ENCODE measurements around the gene CPSF4L. TPM values are rescaled to one million over a fixed set of nuclear protein-coding genes. Genes with fewer than 3 reads are reported as not detected.
A peak's percentile ranks its signal among the peaks of the same experiment; 100 is the strongest.

Gene CPSF4L
- polyA plus RNA-seq, 2 of the 4 experiments (the other 2 are of a cell fraction): 0.13 TPM; not detected in 1

- ATAC-seq: peak; percentile 47 to 65; a peak in 5 of 6 replicates
Observed at GRCh38 chr17:73291260-73291801, 29.7 kb upstream of the CPSF4L start.

GRCh38 chr17:73290399-73291259, 28.9 kb upstream of the CPSF4L start:
- Histone ChIP-seq H3K4me1 (peaks cover 89% of the 10 kb centered on the region), H3K27ac (peak overlapping the region; percentile 82 to 91), H3K4me3 (no peak overlapping the region), H3K9me3 (no peaks in the 10 kb centered on the region), H3K4me2 (peak overlapping the region; percentile 79)
- FAIRE-seq: no peak
- TF ChIP-seq NR3C1 (IDR thresholded peaks at IDR 0.05): no peak
- no peak for TF ChIP-seq MAZ (IDR thresholded peaks at IDR 0.05; ENCODE audit: borderline replicate concordance, low read depth, low read length)
- TF ChIP-seq HES2 (IDR thresholded peaks at IDR 0.05): no peak
- peak in 1 of 2 experiments; percentile 60; a peak in 2 of 4 replicates for TF ChIP-seq CEBPB (IDR thresholded peaks at IDR 0.05)
- 0 out of 2 replicates have a peak, but pooled peaks have one; percentile 46 for TF ChIP-seq POLR2AphosphoS2 (conservative IDR thresholded peaks at IDR 0.05; ENCODE audit: low read length)
- TF ChIP-seq ESRRA (IDR thresholded peaks at IDR 0.05; ENCODE audit: borderline replicate concordance, low read length): no peak
- no peak for TF ChIP-seq TP53 (CRISPR knock-in tag; IDR thresholded peaks at IDR 0.05)
- TF ChIP-seq ZC3H11A (IDR thresholded peaks at IDR 0.05): no peak
- CTCF ChIA-PET: interaction anchor here (1.5 to 5.7 kb wide), 6 partner anchors 9 to 80 kb away, joined by 4 to 71 read pairs (median 12); partner anchors contain the start of gene CDC42EP4
- POLR2A ChIA-PET: interaction anchor here (1.9 kb wide), 1 partner anchor 21 kb away, joined by 13 read pairs; the partner anchor contains the start of gene CDC42EP4
- no peak for DNase-seq (ENCODE audit: low read depth in 1 of 2, low spot score in 1 of 2)
- WGBS (ENCODE audit: missing lambda C conversion rate): 91% methylated on average over 13 of the region's 16 CpGs
- no peak for ATAC-seq

More at GRCh38 chr17:73291260-73291801, 29.7 kb upstream of the CPSF4L start:
- peak; percentile 49; the same call in 1 of the 2 replicates for TF ChIP-seq MAX (IDR thresholded peaks at IDR 0.05)
- no peak for TF ChIP-seq SMC3 (IDR thresholded peaks at IDR 0.05)
- TF ChIP-seq FOSL2 (IDR thresholded peaks at IDR 0.05): no peak
- TF ChIP-seq FOSL2 (CRISPR knock-in tag; IDR thresholded peaks at IDR 0.05): peak; percentile 63
- Histone ChIP-seq H3K27ac (peak overlapping the region; percentile 82 to 91), H3K4me2 (peak overlapping the region; percentile 79), H3K4me3 (0 out of 3 replicates have a peak overlapping the region, but pooled peaks have one; percentile 6), H3K9me3 (no peaks in the 10 kb centered on the region), H3K4me1 (peaks cover 87% of the 10 kb centered on the region)
- WGBS (ENCODE audit: missing lambda C conversion rate): 31% methylated on average over 8 of the region's 8 CpGs
- DNase-seq (ENCODE audit: low read depth in 1 of 2, low spot score in 1 of 2) (peak; percentile 59 to 65), FAIRE-seq (no peak)
- CTCF ChIA-PET: interaction anchor here (1.7 to 5.7 kb wide), 5 partner anchors 10 to 79 kb away, joined by 5 to 71 read pairs (median 16); partner anchors contain the start of gene CDC42EP4
- POLR2A ChIA-PET: interaction anchor here (1.9 kb wide), 1 partner anchor 20 kb away, joined by 13 read pairs; the partner anchor contains the start of gene CDC42EP4

- Histone ChIP-seq H3K4me3 (peak overlapping the region; percentile 2; the same call in 2 of the 3 replicates), H3K9me3 (no peaks in the 10 kb centered on the region), H3K4me1 (peaks cover 88% of the 10 kb centered on the region), H3K27ac (peak overlapping the region; percentile 82 to 91), H3K4me2 (peak overlapping the region; percentile 79)
- CTCF ChIA-PET: interaction anchor here (0.7 to 5.7 kb wide), 6 partner anchors 11 to 81 kb away, joined by 3 to 71 read pairs (median 12); partner anchors contain the start of gene CDC42EP4
- 56% methylated on average over 7 of the region's 7 CpGs for WGBS (ENCODE audit: missing lambda C conversion rate)
- no peak for FAIRE-seq
- TF ChIP-seq FOSL2 (IDR thresholded peaks at IDR 0.05): no peak
- TF ChIP-seq FOSL2 (CRISPR knock-in tag; IDR thresholded peaks at IDR 0.05): no peak
- TF ChIP-seq RFX5 (IDR thresholded peaks at IDR 0.05): no peak
- TF ChIP-seq MAZ (IDR thresholded peaks at IDR 0.05; ENCODE audit: borderline replicate concordance, low read depth, low read length): no peak
- no peak for TF ChIP-seq BHLHE40 (IDR thresholded peaks at IDR 0.05; ENCODE audit: low read depth, low read length)
- no peak for TF ChIP-seq HES2 (IDR thresholded peaks at IDR 0.05)
- TF ChIP-seq, protein P1, sequence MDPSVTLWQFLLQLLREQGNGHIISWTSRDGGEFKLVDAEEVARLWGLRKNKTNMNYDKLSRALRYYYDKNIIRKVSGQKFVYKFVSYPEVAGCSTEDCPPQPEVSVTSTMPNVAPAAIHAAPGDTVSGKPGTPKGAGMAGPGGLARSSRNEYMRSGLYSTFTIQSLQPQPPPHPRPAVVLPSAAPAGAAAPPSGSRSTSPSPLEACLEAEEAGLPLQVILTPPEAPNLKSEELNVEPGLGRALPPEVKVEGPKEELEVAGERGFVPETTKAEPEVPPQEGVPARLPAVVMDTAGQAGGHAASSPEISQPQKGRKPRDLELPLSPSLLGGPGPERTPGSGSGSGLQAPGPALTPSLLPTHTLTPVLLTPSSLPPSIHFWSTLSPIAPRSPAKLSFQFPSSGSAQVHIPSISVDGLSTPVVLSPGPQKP (IDR thresholded peaks at IDR 0.05; ENCODE audit: low read depth, low read length): no peak
- no peak for TF ChIP-seq CHD2 (IDR thresholded peaks at IDR 0.05; ENCODE audit: low read length, partially characterized antibody)
- no peak for TF ChIP-seq EP300 (IDR thresholded peaks at IDR 0.05)
- no peak for TF ChIP-seq EHF (CRISPR knock-in tag; IDR thresholded peaks at IDR 0.05)
- no peak for TF ChIP-seq ESRRA (IDR thresholded peaks at IDR 0.05; ENCODE audit: borderline replicate concordance, low read length)
- no peak for TF ChIP-seq HOXA7 (CRISPR knock-in tag; IDR thresholded peaks at IDR 0.05)
- TF ChIP-seq HOXB13 (CRISPR knock-in tag; IDR thresholded peaks at IDR 0.05; ENCODE audit: low read depth): no peak
- no peak for TF ChIP-seq NPAS2 (CRISPR knock-in tag; IDR thresholded peaks at IDR 0.05; ENCODE audit: borderline replicate concordance)
- DNase-seq (ENCODE audit: low read depth in 1 of 2, low spot score in 1 of 2): no peak
- ATAC-seq: no peak
- POLR2A ChIA-PET: no interaction called here
Observed at GRCh38 chr17:73289549-73290254, 28.0 kb upstream of the CPSF4L start.

Measured in A549 (cell line).